A673 (cell line): ENCODE results near the gene P2RY14. TPM values are rescaled to one million over a fixed set of nuclear protein-coding genes. Genes with fewer than 3 reads are reported as not detected.

ENCODE experiments used
- BruUV-seq: library from RNA; stranded (reverse); fragments of 400-500 nt; replicated peaks from 2 replicates; lab custom pipeline; 2021; lab: Mats Ljungman, UMichigan
- CTCF ChIA-PET: fragments of 300-600 bp; sonication (Branson Sonifier 250); formaldehyde crosslinking; loops from one replicate; lab custom pipeline; 2022; ENCODE audit warnings: antibody characterized with exemption; lab: Charles Lee
- POLR2A ChIA-PET: fragments of 300-600 bp; sonication (Branson Sonifier 250); formaldehyde crosslinking; loops from one replicate; lab custom pipeline; 2022; ENCODE audit warnings: antibody characterized with exemption; ENCODE audit not compliant: low non-redundant PET; lab: Charles Lee
- DNase-seq: peaks from one replicate; pipeline ENCODE4 v3.0.0-alpha.2; 2015; ENCODE audit warnings: low spot score
- H3K27ac ChIP-seq: fragments of 200-600 bp; sonication (generic); 2 replicates; pipeline ENCODE4 v1.5.1; 2016; ENCODE audit warnings: mixed run types, low read depth, mild to moderate bottlenecking, mixed read lengths, antibody characterized with exemption, low read length; ENCODE audit not compliant: poor library complexity, severe bottlenecking
- H3K27me3 ChIP-seq: fragments of 200-600 bp; sonication (generic); replicated peaks from 2 replicates; pipeline ENCODE4 v1.6.1; 2017; ENCODE audit warnings: mixed run types, low read depth, mild to moderate bottlenecking, mixed read lengths, antibody characterized with exemption, low read length; ENCODE audit not compliant: insufficient read depth, poor library complexity
- H3K36me3 ChIP-seq: fragments of 200-600 bp; sonication (generic); 2 replicates; pipeline ENCODE4 v1.6.1; 2016; ENCODE audit warnings: mixed run types, mild to moderate bottlenecking, mixed read lengths, antibody characterized with exemption, low read length; ENCODE audit not compliant: insufficient read depth, poor library complexity, severe bottlenecking
- H3K4me1 ChIP-seq: fragments of 200-600 bp; sonication (generic); 2 replicates; pipeline ENCODE4 v1.6.1; 2017; ENCODE audit warnings: mixed run types, mild to moderate bottlenecking, mixed read lengths, antibody characterized with exemption, low read length; ENCODE audit not compliant: insufficient read depth, poor library complexity, severe bottlenecking
- H3K4me3 ChIP-seq: fragments of 200-600 bp; sonication (generic); 2 replicates; pipeline ENCODE4 v1.5.1; 2016; ENCODE audit warnings: low read depth, mixed run types, mild to moderate bottlenecking, mixed read lengths, low read length; ENCODE audit not compliant: poor library complexity, severe bottlenecking
- H3K9me3 ChIP-seq: fragments of 200-600 bp; sonication (generic); 2 replicates; pipeline ENCODE4 v1.6.1; 2016; ENCODE audit warnings: mixed run types, low read depth, mild to moderate bottlenecking, mixed read lengths, antibody characterized with exemption, low read length; ENCODE audit not compliant: poor library complexity, severe bottlenecking
- CTCF ChIP-seq: fragments of 300-800, 200-600 bp; sonication (generic); conservative IDR thresholded peaks from 2 replicates; pipeline ENCODE4 v1.5.1; 2017; ENCODE audit warnings: low read depth, mild to moderate bottlenecking, antibody characterized with exemption, low read length, moderate library complexity, mixed read lengths
- EZH2 ChIP-seq: fragments of 200-600 bp; sonication (generic); IDR thresholded peaks from 2 replicates; pipeline ENCODE4 v1.6.1; 2017; ENCODE audit warnings: borderline replicate concordance, low read depth, mild to moderate bottlenecking, mixed read lengths, antibody characterized with exemption, low read length; ENCODE audit not compliant: poor library complexity, severe bottlenecking
- intact Hi-C: fragments of 100-400 bp; cut with micrococcal nuclease; formaldehyde crosslinking; loops from one replicate; pipeline ENCODE4 v1.10.0; 2022; ENCODE audit not compliant: unreplicated experiment
- total RNA-seq: library from RNA; stranded (reverse); gene quantifications from 2 replicates; pipeline ENCODE4 v1.2.3, GENCODE V29; 2021

The P2RY14 gene
- total RNA-seq, 1 experiment from 2014 or later: not detected

DNA sequence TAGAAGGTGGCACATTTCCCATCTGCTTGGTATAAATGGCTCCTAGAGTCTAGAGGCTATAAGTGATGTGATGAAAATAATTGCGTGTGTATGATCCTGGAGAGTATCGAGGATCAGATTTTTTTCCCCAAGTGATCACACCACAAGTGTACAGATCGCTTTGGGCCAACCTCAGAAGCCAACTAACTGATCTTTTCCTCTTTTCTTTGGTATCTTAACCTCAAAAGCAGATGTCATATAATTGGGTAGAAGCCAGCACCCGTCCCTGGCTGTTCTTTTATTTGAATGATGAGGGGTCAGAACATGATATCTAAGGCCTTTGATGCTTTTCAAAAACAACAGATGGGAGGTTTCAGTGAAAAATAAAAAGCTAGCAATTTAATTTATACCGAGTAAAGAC lies 3.3 kb downstream of the P2RY14 start:
- no peak overlapping the region for H3K4me3 ChIP-seq
- no TSS peak for BruUV-seq

GRCh38 chr3:151269631-151270030 lies 8.7 kb downstream of the P2RY14 start:
- no peak for DNase-seq
- ChIA-PET POLR2A (no interaction called here), CTCF (no interaction called here)
- no peaks in the 10 kb centered on the region for H3K27me3 ChIP-seq
- peaks cover 17% of the 10 kb centered on the region for H3K4me1 ChIP-seq
- TF ChIP-seq EZH2 (no peak), CTCF (no peak)
- H3K36me3 ChIP-seq: no peaks in the 10 kb centered on the region
- BruUV-seq: no TSS peak
- no peaks in the 10 kb centered on the region for H3K9me3 ChIP-seq
- H3K27ac ChIP-seq: no peak overlapping the region
- H3K4me3 ChIP-seq: no peak overlapping the region
- intact Hi-C loops: no loop called here

More for the DNA sequence above, 3.3 kb downstream of the P2RY14 start:
- Histone ChIP-seq H3K27me3 (no peaks in the 10 kb centered on the region), H3K27ac (no peak overlapping the region), H3K36me3 (no peaks in the 10 kb centered on the region), H3K9me3 (no peaks in the 10 kb centered on the region), H3K4me1 (no peaks in the 10 kb centered on the region)
- CTCF ChIA-PET: no interaction called here
- no peak for DNase-seq
- no peak for TF ChIP-seq CTCF
- intact Hi-C loops: no loop called here
- POLR2A ChIA-PET: no interaction called here

- Histone ChIP-seq H3K27ac (no peak overlapping the region), H3K36me3 (no peaks in the 10 kb centered on the region), H3K4me3 (no peak overlapping the region), H3K9me3 (no peaks in the 10 kb centered on the region), H3K4me1 (peaks cover 17% of the 10 kb centered on the region), H3K27me3 (no peaks in the 10 kb centered on the region)
- DNase-seq: no peak
- TF ChIP-seq EZH2 (no peak), CTCF (no peak)
- no TSS peak for BruUV-seq
- ChIA-PET CTCF (no interaction called here), POLR2A (no interaction called here)
- intact Hi-C loops: no loop called here
Measured at GRCh38 chr3:151268267-151269235, 9.8 kb downstream of the P2RY14 start.
